ENCODE measurements around the gene NXPE3.
"Not testable (repeated sequence)": the region's sequence is repeated elsewhere in the genome, so short reads cannot be mapped to it uniquely, and the experiment has no call there.

Gene NXPE3

GRCh38 chr3:101852983-101853840, 74.2 kb downstream of the NXPE3 start:
- DNase-seq: no peak

- no peak for DNase-seq
Observed at GRCh38 chr3:101853982-101854381, 75.0 kb downstream of the NXPE3 start.

- no peak for DNase-seq
Observed at GRCh38 chr3:101854608-101855304, 75.7 kb downstream of the NXPE3 start.

GRCh38 chr3:101857301-101857741, 78.3 kb downstream of the NXPE3 start:
- no peak for DNase-seq

GRCh38 chr3:101858464-101859030, 79.5 kb downstream of the NXPE3 start:
- no peak for DNase-seq

GRCh38 chr3:101859882-101860448, 81.0 kb downstream of the NXPE3 start:
- DNase-seq: no peak

GRCh38 chr3:101861212-101861788, 82.3 kb downstream of the NXPE3 start:
- DNase-seq: no peak

GRCh38 chr3:101861789-101862415, 82.9 kb downstream of the NXPE3 start:
- DNase-seq: no peak

- DNase-seq: no peak
Observed at GRCh38 chr3:101862416-101863165, 83.6 kb downstream of the NXPE3 start.

- not testable (repeated sequence) for DNase-seq
Observed at GRCh38 chr3:101864926-101865325, 85.9 kb downstream of the NXPE3 start.

GRCh38 chr3:101865751-101866509, 86.9 kb downstream of the NXPE3 start:
- peak; percentile 10 for DNase-seq

- DNase-seq: no peak
Observed at GRCh38 chr3:101867511-101867910, 88.5 kb downstream of the NXPE3 start.

- DNase-seq: no peak
Observed at GRCh38 chr3:101867996-101868395, 89.0 kb downstream of the NXPE3 start.

- peak; percentile 78 for DNase-seq
Observed at GRCh38 chr3:101868534-101869464, 89.8 kb downstream of the NXPE3 start.

GRCh38 chr3:101870138-101870537, 91.1 kb downstream of the NXPE3 start:
- DNase-seq: no peak

GRCh38 chr3:101873619-101874018, 94.6 kb downstream of the NXPE3 start:
- DNase-seq: no peak

GRCh38 chr3:101876142-101876541, 97.1 kb downstream of the NXPE3 start:
- DNase-seq: no peak
